Ecto neural progenitor cell (in vitro differentiated cells): ENCODE results near the gene CDC27.
"Not testable (repeated sequence)": the region's sequence is repeated elsewhere in the genome, so short reads cannot be mapped to it uniquely, and the experiment has no call there.

Source experiments
- DNase-seq: peaks from one replicate; pipeline ENCODE4 v3.0.0-alpha.2; 2018; ENCODE audit warnings: low spot score

CDC27 gene

DNA sequence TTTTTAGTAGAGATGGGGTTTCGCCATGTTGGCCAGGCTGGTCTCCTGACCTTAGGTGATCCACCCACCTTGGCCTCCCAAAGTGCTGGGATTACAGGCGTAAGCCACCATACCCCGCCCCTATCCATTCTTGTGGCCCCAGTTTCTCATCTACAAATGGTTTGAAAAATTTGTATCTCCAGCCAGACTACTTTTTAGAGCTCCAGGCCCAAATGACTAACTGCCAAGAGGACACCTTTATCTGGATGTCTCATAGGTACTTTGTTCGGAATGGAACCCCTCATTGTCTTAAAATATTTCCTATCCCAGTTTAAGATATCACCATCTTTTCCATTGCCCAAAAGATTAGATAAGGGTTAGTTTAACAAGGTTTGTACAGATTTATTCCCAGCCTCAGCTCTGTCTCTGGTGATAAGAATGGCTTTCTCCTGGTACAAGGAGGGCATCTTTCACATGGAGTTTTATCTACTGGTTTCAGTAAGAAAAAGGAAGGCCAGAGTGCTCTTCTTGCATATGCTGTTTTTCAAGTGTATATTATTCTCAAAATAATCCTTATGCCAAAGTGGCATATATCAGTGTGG, 4.9 kb upstream of the CDC27 start:
- no peak for DNase-seq

DNA sequence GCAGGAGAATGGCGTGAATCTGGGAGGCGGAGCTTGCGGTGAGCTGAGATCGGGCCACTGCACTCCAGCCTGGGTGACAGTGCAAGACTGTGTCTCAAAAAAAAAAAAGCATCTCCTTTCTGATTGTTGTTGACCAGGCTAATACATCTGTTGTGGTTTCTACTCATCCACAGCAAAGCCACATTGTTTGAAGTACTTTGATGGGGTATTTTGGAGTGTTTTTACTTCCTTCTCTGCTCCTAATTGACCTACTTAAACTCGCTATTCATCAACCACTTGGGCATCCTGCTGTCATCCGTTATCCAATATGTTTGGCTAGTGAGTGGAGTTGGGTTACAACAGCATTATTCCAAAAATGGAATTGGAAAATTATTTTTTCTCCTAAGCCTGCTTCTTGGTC, 3.5 kb upstream of the CDC27 start:
- DNase-seq: no peak

DNA sequence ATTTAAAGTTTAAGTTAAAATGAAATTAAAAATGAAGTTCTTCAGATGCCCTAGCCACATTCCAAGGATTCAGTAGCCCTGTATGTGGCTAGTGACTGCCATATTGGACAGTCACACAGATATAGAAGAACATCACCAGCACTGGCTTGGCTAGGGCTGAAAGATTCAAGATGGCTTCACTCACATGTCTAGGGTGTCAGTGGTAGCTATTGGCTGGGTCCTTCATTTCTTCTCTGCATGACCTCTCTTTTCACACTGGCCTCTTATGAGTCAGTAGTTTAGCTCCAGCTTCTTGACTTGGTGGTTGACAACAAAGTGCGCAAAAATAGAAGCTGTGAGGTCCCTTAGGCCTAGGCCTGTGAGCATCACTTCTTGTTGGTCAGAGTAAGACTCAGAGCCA, 1.7 kb upstream of the CDC27 start:
- DNase-seq: no peak

DNA sequence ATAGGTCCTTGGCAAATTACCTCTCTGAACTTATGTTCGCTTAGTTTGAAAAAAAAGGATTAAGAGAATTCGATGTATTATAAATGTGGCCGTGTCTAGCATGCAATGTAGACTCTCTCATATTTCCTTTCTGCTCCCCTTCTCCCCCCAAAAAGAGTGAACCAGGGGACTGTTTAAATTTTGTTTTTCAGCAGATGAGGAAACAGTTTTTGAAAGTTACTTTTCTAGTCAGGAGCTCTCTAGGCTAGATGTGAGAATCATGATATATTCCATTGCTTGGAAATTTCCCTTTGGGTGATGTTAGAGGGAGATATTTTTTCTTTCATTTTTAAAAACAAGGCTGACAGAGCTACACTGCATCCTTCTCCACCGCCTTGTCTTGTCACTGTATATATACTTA, 1.1 kb upstream of the CDC27 start:
- no peak for DNase-seq

DNA sequence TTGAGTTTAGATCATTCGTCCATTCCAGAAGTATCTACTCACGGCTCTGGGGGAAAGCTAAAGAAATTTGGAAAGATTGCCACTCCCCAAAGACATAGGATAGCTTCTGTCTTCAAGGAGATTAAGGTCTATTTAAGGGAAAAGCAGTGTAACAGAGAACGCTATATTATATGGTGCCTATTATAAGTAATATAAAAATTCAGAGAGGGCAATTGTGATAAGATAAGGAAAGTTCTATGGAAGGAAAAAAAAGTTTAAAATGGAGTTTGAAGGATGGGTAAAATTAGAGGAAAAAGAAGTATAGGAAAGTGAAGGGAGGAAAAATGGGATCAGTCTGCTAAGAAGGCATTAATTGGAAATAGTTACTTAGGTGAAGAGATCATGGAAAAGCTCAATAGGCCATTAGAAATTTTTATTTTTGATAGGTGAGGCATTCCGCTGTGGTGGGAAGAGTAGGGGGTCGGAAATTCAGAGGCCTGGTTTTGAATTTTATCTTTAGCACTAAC, 690 bp upstream of the CDC27 start:
- DNase-seq: no peak

DNA sequence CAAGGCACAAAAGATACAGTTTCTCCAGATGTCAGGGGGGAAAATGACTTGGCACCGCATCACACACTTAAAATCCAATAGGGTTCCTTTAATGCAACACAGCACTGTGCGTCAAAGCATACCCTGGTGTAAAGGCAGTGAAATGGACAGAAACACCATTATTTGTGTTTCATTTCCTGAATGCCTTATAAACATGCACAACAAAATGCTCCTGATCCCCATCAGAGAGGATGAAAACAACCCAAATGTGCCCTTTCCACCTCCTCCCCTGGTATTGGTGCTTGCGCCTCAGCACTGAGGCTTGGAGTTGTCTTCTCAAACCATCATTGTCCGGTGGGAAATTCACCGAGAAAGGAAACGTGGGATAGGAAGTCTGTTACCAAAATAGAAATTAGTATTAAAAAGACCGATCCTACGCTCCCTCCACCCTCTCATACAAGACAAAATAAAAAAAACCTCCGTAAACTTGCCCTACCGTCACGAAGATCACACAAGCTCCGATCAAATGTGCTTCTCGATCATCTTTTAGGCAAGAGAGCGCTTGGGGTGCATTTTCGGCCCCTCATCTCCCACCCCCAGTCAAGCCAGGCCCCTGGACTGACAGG, 722 bp downstream of the CDC27 start:
- no peak for DNase-seq

DNA sequence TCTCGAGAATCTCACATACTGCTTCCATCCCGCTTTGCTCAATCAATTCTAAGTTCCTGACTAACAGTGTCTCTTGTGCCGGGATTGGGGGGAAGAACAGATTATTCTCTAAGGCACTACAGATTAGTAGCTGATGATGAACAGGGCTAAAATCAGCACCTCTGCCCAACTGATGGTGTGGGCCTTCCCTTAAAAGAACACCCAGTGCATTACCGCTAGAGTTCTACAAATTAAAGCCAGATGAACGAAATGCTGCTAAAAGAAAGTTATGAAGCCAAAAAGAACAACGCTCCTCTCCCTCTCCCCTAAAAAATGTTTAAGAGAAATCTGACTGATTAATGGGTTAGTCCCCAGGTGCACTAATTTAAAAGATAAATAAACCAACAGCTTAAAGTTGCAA, 4.4 kb downstream of the CDC27 start:
- DNase-seq: no peak

DNA sequence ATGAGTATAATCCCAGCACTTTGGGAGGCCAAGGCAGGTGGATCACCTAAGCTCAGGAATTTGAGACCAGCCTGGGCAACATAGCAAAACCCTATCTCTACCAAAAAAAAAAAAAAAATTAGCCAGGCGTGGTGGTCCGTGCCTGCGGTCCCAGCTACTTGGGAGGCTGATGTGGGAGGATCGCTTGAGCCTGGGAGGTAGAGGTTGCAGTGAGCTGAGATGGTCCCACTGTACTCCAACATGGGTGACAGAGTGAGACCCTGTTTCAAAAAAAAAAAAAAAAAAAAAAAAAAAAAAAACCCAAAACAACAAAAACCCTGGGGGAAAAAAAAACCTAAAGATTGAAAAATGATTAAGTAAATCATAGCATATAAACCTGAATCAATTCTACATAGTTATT, 8.1 kb downstream of the CDC27 start:
- not testable (repeated sequence) for DNase-seq

DNA sequence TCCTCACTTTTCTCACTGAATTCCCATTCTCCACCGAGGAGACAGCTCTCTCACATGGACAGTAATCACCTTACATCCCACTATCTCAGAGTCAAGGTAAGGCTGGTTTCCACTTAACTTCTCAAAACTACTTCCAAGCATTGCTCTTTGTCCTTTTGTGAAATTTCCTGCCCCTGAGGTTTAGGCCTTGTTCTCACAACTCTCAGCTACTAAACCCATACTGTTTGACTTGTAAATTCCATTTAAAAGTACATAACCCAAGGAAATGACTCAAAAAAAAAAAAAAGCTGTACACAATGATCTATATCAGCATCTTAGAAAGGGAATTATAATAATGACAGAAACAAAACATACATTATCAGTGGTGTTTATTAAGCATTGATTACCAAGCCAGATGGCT, 8.8 kb downstream of the CDC27 start:
- no peak for DNase-seq

DNA sequence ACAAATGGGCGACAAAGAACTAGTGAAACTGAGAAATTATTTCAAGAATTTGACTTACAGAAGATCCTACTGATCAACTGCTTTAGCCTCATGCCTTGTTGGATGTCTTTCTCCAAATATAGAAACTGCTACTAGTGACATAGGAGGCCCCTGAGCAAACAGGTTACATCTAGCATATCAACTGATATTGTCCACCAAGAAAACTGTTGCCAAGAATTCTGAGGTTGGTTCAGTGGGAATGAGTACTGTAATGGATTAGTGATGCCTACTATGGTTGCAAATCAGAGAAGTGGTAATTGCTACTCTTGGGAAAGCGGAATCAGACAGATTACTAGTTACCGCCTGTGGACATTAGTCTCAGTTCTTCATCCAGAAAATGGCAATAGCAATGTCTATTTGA, 10.0 kb downstream of the CDC27 start:
- no peak for DNase-seq

DNA sequence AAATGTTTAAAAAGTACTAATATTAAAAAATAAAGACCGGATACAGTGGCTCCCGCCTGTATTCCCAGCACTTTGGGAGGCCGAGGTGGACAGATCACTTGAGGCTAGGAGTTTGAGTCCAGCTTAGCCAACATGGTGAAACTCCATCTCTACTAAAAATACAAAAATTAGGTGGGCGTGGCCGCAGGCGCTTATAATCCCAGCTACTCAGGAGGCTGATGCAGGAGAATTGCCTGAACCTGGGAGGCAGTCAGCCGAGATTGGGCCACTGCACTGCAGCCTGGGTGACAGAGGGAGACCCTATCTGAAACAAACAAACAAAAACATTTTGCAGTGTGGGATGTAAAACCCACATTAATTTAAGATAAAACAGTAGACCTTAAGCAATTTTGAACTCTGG, 11.8 kb downstream of the CDC27 start:
- DNase-seq: no peak

DNA sequence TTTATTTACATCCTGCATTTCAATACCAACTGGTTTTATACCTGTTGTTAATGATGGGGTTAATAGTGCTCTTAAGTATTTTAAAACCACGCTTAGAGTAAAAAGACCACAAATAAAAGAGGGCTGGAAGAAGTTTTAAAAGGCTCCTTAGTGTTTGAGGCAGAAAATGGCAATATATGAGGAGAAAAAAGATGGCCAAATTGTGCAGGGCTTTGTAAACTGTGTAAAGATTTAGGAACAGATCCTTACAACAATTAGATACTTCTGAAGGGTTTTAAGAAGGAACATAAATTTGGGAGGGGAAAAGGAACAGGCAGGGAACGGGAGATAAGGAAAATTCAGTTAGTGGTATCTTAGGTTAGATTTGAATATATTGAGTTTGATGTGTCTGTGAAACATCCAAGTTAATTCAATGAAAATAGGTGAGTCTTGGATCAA, 12.7 kb downstream of the CDC27 start:
- no peak for DNase-seq

DNA sequence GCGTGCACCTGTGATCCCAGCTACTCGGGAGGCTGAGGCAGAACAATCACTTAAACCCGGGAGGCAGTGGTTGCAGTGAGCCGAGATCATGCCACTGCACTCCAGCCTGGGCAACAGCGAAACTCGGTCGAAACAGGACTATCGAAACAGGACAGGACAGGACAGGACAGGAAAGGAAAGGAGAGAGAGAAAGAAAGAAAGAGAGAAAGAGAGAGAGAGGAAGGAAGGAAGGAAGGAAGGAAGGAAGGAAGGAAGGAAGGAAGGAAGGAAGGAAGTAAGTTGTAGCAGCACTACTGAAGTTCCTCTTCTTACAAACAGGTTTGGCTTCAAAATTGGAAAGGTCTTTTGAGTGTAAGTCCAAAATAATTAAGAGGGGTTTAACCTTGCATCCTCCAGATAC, 14.3 kb downstream of the CDC27 start:
- DNase-seq: not testable (repeated sequence)

DNA sequence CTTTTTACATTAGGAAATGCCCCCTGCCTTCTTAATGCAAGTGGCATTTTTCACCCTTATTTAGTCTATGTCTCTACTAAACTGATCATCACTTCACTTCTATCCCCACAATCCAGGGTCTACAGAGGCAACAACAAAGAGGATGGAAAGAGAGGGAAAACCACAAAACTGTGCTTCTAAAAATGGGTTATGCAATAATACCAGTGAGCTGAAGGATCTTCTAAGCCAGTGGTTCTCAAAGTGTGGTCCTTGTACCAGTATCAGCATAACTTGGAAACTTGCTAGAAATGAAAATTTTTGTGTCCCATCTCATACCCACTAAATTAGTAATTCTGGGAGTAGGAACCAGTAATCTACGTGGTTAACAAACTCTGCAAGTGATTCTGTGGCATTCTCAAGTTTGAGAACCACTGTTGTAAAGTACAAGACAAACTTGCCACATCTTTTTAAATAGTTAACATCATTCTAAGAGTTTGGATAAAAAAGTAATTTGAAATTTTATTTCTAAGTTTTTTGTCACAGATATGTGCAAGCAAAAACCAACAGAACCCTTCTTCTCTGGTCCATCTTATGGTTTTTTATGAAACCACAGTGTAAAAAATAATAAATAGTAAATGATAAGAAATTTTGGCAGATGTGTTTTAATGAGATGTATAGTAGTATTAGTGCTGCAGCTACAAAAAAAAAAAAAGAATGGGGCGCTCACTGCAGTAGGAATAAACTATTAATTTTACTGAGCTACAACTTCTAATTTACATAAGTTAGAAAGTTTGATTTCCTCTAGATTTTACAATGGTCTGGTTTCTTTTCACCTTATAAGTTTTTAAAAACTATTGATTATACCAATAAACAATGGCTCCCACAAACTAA, 16.2 kb downstream of the CDC27 start:
- DNase-seq: no peak

DNA sequence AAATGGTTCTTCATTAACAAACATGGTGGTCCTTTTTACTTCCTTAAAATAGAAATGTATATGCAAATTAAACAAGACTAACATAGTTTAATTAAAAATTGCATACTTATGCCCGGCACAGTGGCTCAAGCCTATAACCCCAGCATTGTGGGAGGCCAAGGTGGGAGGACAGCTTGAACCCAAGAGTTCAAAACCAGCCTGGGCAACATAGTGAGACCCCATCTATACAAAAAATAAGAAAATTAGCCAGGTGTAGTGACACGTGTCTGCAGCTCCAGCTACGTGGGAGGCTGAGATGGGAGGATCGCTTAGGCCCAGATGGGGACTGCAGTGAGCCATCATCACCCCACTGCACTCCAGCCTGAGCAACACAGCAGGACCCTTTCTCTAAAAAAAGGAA, 18.4 kb downstream of the CDC27 start:
- DNase-seq: no peak

DNA sequence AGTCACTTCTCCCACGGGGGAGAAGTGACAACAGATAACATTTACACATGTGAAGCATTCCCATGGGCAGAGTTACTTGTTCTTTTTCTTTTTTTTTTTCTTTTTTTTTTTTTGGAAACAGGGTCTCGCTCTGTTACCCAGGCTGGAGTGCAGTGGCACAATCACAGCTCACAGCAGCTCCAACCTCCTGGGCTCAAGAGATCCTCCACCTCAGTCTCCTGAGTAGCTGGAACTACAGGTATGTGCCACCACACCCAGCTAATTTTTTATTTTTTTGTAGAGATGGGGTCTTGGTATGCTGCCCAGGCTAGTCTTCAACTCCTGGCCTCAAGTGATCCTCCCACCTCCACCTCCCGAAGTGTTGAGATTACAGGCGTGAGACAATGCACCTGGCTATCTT, 20.2 kb downstream of the CDC27 start:
- not testable (repeated sequence) for DNase-seq

DNA sequence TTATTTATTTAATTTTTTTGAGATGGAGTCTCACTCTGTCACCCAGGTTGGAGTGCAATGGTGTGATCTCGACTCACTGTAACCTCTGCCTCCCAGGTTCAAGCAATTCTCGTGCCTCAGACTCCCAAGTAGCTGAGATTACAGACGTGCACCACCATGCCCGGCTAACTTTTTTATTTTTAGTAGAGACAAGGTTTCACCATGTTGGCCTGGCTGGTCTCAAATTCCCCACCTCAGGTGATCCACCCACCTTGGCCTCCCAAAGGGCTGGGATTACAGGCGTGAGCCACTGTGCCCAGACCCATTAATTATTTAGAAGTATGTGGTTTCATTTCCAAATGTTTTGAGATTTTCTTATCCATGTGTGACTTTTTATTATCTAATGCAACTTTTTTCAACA, 22.2 kb downstream of the CDC27 start:
- not testable (repeated sequence) for DNase-seq

DNA sequence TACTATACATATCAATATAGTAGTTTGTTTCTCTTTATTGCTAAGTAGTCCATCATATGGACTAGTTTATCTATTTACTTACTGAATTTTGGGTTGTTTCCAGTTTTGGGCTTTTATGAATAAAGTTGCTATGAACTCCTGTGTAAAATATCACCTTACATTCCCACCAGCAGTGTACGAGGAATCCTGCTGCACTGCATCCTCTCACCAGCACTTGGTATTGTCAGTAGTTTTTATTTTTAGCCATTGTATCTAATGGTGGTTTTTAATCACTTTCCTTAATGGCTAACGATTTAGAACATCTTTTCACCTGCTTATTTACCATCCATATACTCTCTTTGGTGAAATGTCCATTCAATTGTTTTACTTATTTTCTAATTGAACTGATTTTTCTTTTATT, 24.0 kb downstream of the CDC27 start:
- no peak for DNase-seq

DNA sequence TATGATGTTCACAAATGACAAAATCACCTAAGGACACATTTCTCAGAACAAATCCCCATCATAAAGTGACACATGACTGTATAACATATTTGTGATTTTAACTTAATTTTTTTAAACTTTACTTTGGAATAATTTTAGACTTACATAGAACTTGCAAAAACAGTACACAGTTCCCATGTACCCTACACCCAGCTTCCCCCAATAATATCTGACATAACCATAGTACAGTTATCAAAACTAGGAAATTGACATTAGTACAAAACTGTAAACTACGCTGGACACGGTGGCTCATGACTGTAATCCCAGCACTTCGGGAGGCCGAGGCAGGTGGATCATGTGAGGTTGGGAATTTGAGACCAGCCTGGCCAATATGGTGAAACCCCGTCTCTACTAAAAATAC, 24.8 kb downstream of the CDC27 start:
- DNase-seq: no peak

DNA sequence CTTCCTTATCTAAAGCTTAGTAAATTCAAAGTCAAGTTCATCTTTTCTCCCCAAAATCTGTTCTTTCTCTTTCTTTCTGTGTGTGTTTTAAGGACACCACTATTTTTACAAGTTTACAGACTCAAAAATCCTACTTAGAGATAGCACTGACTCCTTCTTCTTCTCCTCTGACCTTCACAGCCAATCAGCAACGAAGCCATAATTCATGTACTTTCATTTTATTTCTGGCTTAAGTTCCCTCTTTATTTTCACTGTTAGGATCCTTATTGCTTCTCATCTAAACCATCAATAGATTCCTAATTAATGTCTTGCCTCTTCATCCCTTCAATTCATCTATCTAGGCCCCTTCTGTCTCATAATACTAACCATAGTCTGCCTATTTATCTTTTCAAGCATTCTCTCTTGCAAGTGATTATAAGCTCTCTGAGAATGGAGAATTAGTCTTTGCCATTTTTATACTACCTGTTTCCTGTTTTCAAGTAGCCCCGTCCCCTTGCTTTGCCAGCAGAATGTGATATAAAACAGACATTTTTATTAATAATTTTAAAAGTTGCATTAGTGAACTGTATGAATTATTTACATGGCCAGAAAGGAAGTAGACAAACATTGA, 27.0 kb downstream of the CDC27 start:
- no peak for DNase-seq

DNA sequence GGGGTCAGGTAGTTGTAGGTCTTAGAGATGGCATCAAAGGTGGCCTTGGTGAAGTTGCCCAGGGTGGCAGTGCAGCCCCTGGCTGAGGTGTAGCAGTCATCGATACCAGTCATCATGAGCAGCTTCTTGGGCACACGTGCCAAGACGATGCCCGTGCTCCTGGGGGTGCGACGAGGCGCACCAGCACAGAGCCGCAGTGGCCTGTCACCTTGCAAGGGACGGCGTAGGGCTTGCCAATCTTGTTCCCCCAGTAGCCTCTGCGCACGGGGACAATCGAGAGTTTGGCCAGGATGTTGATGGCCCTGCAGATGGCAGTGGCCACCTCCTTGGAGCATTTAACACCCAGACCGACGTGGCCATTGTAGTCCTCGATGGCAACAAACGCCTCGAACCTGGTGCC, 29.8 kb downstream of the CDC27 start:
- DNase-seq: no peak

DNA sequence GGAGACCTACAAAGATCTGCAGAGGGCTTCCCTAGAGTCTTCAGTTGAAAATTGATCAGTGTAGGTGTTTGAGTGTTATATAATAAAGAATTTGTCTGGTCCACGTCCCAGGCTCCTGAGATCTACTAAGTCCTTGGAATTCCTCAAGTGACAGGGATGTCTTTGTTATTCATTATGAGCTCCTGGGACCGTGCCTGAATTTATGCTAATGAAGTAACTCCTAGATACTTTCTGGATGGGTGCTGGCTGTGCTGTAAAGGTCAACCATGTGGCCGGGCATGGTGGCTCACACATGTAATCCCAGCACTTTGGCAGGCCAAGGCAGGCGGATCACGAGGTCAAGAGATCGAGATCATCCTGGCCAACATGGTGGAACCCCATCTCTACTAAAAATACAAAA, 43.7 kb downstream of the CDC27 start:
- DNase-seq: no peak

DNA sequence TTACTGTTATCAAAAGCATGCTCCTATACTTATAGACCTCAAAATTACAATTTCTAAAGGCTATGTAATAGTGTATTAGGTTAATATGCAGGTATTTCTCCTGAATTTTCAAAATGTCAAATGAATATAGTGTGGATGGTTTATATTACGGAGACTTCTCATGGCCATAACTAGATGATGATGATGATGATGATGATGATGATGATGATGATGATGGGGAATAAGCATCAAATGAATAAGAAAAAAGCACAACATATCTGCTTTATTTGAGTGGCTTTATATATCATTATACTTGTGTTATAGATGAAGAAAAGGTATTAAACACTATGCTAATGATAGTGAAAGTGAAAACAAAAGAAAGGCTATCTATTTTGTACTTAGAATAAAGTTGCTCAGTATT, 53.9 kb downstream of the CDC27 start:
- no peak for DNase-seq
